Measurements from ENCODE around the gene NECAB3.
A peak's percentile ranks its signal among the peaks of the same experiment; 100 is the strongest.

Gene NECAB3

GRCh38 chr20:33674294-33675135 is at the start of gene NECAB3:
Gene NECAB3 (minus strand): TSS chr20:33674428. CDS start chr20:33674352, 76 bp downstream.
- H3K9ac ChIP-seq (ENCODE audit: insufficient read length, low read depth): peak within 1 kb of the TSS; percentile 91
- H3K4me1 ChIP-seq (ENCODE audit: insufficient read depth, insufficient read length): peaks cover 25% of the 10 kb centered on the region
- peaks cover 70% of the 10 kb centered on the region for H3K36me3 ChIP-seq (ENCODE audit: insufficient read depth, insufficient read length, low read length)
- no peaks in the 10 kb centered on the region for H3K27me3 ChIP-seq (ENCODE audit: insufficient read depth, insufficient read length)
- DNase-seq (ENCODE audit: low read depth, low spot score): no peak
- no peaks in the 10 kb centered on the region; the same call in 1 of the 2 replicates for H3K9me3 ChIP-seq (ENCODE audit: insufficient read depth, low read length)
- TF ChIP-seq YY1 (IDR thresholded peaks at IDR 0.05; ENCODE audit: insufficient read depth, insufficient read length) (no peak), SUZ12 (IDR thresholded peaks at IDR 0.05; ENCODE audit: extremely low read depth, insufficient read depth, insufficient read length) (no peak), ZNF274 (IDR thresholded peaks at IDR 0.05; ENCODE audit: low read depth, low read length) (no peak)
- peak within 1 kb of the TSS; percentile 81 for H3K4me3 ChIP-seq (ENCODE audit: insufficient read length, low read depth)

- no peaks in the 10 kb centered on the region for H3K4me1 ChIP-seq (ENCODE audit: insufficient read depth, insufficient read length)
- H3K36me3 ChIP-seq (ENCODE audit: insufficient read depth, insufficient read length, low read length): no peaks in the 10 kb centered on the region
- TF ChIP-seq ZNF274 (IDR thresholded peaks at IDR 0.05; ENCODE audit: low read depth, low read length): no peak
- TF ChIP-seq SUZ12 (IDR thresholded peaks at IDR 0.05; ENCODE audit: extremely low read depth, insufficient read depth, insufficient read length): no peak
- TF ChIP-seq YY1 (IDR thresholded peaks at IDR 0.05; ENCODE audit: insufficient read depth, insufficient read length): no peak
- H3K4me3 ChIP-seq (ENCODE audit: insufficient read length, low read depth): no peak overlapping the region
- peaks cover 3% of the 10 kb centered on the region for H3K27me3 ChIP-seq (ENCODE audit: insufficient read depth, insufficient read length)
- H3K9ac ChIP-seq (ENCODE audit: insufficient read length, low read depth): no peak overlapping the region
- no peaks in the 10 kb centered on the region; the same call in 1 of the 2 replicates for H3K9me3 ChIP-seq (ENCODE audit: insufficient read depth, low read length)
- no peak for DNase-seq (ENCODE audit: low read depth, low spot score)
Observed at GRCh38 chr20:33721391-33722140, 47.3 kb upstream of the NECAB3 start.

- no peak for TF ChIP-seq YY1 (IDR thresholded peaks at IDR 0.05; ENCODE audit: insufficient read depth, insufficient read length)
- TF ChIP-seq SUZ12 (IDR thresholded peaks at IDR 0.05; ENCODE audit: extremely low read depth, insufficient read depth, insufficient read length): no peak
- no peak for TF ChIP-seq ZNF274 (IDR thresholded peaks at IDR 0.05; ENCODE audit: low read depth, low read length)
- peak; percentile 85 for DNase-seq (ENCODE audit: low read depth, low spot score)
- Histone ChIP-seq H3K36me3 (ENCODE audit: insufficient read depth, insufficient read length, low read length) (no peaks in the 10 kb centered on the region), H3K4me1 (ENCODE audit: insufficient read depth, insufficient read length) (no peaks in the 10 kb centered on the region), H3K9me3 (ENCODE audit: insufficient read depth, low read length) (no peaks in the 10 kb centered on the region; the same call in 1 of the 2 replicates), H3K27me3 (ENCODE audit: insufficient read depth, insufficient read length) (peaks cover 3% of the 10 kb centered on the region), H3K9ac (ENCODE audit: insufficient read length, low read depth) (peak within 1 kb of the TSS; percentile 47), H3K4me3 (ENCODE audit: insufficient read length, low read depth) (peak within 1 kb of the TSS; percentile 50)
Observed at GRCh38 chr20:33719989-33720709, 45.9 kb upstream of the NECAB3 start, which contains the start of gene PXMP4. Gene PXMP4 (minus strand): TSS chr20:33720310. CDS start chr20:33720207, 103 bp downstream.

- no peaks in the 10 kb centered on the region for H3K36me3 ChIP-seq (ENCODE audit: insufficient read depth, insufficient read length, low read length)
- H3K9me3 ChIP-seq (ENCODE audit: insufficient read depth, low read length): no peaks in the 10 kb centered on the region; the same call in 1 of the 2 replicates
- H3K9ac ChIP-seq (ENCODE audit: insufficient read length, low read depth): peak overlapping the region; percentile 47
- DNase-seq (ENCODE audit: low read depth, low spot score): no peak
- peak overlapping the region; percentile 50 for H3K4me3 ChIP-seq (ENCODE audit: insufficient read length, low read depth)
- H3K4me1 ChIP-seq (ENCODE audit: insufficient read depth, insufficient read length): no peaks in the 10 kb centered on the region
- H3K27me3 ChIP-seq (ENCODE audit: insufficient read depth, insufficient read length): peaks cover 3% of the 10 kb centered on the region
- no peak for TF ChIP-seq ZNF274 (IDR thresholded peaks at IDR 0.05; ENCODE audit: low read depth, low read length)
- TF ChIP-seq SUZ12 (IDR thresholded peaks at IDR 0.05; ENCODE audit: extremely low read depth, insufficient read depth, insufficient read length): no peak
- TF ChIP-seq YY1 (IDR thresholded peaks at IDR 0.05; ENCODE audit: insufficient read depth, insufficient read length): no peak
Observed at GRCh38 chr20:33719277-33719988, 45.2 kb upstream of the NECAB3 start.

GRCh38 chr20:33716498-33716897 is 42.3 kb upstream of the NECAB3 start:
- Histone ChIP-seq H3K4me1 (ENCODE audit: insufficient read depth, insufficient read length) (no peaks in the 10 kb centered on the region), H3K36me3 (ENCODE audit: insufficient read depth, insufficient read length, low read length) (no peaks in the 10 kb centered on the region), H3K9me3 (ENCODE audit: insufficient read depth, low read length) (no peaks in the 10 kb centered on the region; the same call in 1 of the 2 replicates), H3K4me3 (ENCODE audit: insufficient read length, low read depth) (no peak overlapping the region), H3K9ac (ENCODE audit: insufficient read length, low read depth) (no peak overlapping the region), H3K27me3 (ENCODE audit: insufficient read depth, insufficient read length) (peaks cover 3% of the 10 kb centered on the region)
- TF ChIP-seq SUZ12 (IDR thresholded peaks at IDR 0.05; ENCODE audit: extremely low read depth, insufficient read depth, insufficient read length) (no peak), YY1 (IDR thresholded peaks at IDR 0.05; ENCODE audit: insufficient read depth, insufficient read length) (no peak), ZNF274 (IDR thresholded peaks at IDR 0.05; ENCODE audit: low read depth, low read length) (no peak)
- DNase-seq (ENCODE audit: low read depth, low spot score): no peak

GRCh38 chr20:33713865-33714367 is 39.7 kb upstream of the NECAB3 start:
- TF ChIP-seq YY1 (IDR thresholded peaks at IDR 0.05; ENCODE audit: insufficient read depth, insufficient read length) (no peak), SUZ12 (IDR thresholded peaks at IDR 0.05; ENCODE audit: extremely low read depth, insufficient read depth, insufficient read length) (no peak), ZNF274 (IDR thresholded peaks at IDR 0.05; ENCODE audit: low read depth, low read length) (no peak)
- Histone ChIP-seq H3K9me3 (ENCODE audit: insufficient read depth, low read length) (no peaks in the 10 kb centered on the region), H3K27me3 (ENCODE audit: insufficient read depth, insufficient read length) (no peaks in the 10 kb centered on the region), H3K36me3 (ENCODE audit: insufficient read depth, insufficient read length, low read length) (no peaks in the 10 kb centered on the region), H3K4me3 (ENCODE audit: insufficient read length, low read depth) (no peak overlapping the region), H3K4me1 (ENCODE audit: insufficient read depth, insufficient read length) (peaks cover 4% of the 10 kb centered on the region), H3K9ac (ENCODE audit: insufficient read length, low read depth) (no peak overlapping the region)
- no peak for DNase-seq (ENCODE audit: low read depth, low spot score)
